Stimulated activated naive CD8-positive, alpha-beta T cell treated with anti-CD3 and anti-CD28 coated beads, Interleukin-15, amount 100 ng/mL, for 72 hours (primary cell): ENCODE data around the gene CASK.
"Not testable (repeated sequence)": the region's sequence is repeated elsewhere in the genome, so short reads cannot be mapped to it uniquely, and the experiment has no call there.

Experiments used
- ATAC-seq: fragments of 150-1000 bp; cut with Tn5 transposase; 2 replicates; pipeline ENCODE4 v1.10.0; 2021; ENCODE audit warnings: mild to moderate bottlenecking, moderate library complexity
- DNase-seq, 2 donors: peaks; one replicate each; pipeline ENCODE4 v3.0.0; 2021 to 2022
- H3K27ac Mint-ChIP-seq, 2 donors: one replicate each; pipeline ENCODE4 v1.8.0; 2022; ENCODE audit warnings: mild to moderate bottlenecking in 2 of 2, mixed read lengths in 2 of 2, moderate library complexity in 2 of 2
- H3K27me3 Mint-ChIP-seq: one replicate; pipeline ENCODE4 v1.8.0; 2022; ENCODE audit warnings: mixed read lengths
- H3K4me1 Mint-ChIP-seq: one replicate; pipeline ENCODE4 v1.8.0; 2022; ENCODE audit warnings: mild to moderate bottlenecking, mixed read lengths
- H3K4me3 Mint-ChIP-seq, 2 donors: one replicate each; pipeline ENCODE4 v1.8.0; 2022; ENCODE audit warnings: mild to moderate bottlenecking in 2 of 2, mixed read lengths in 2 of 2, moderate library complexity in 1 of 2
- H3K9me3 Mint-ChIP-seq, 2 donors: one replicate each; pipeline ENCODE4 v1.8.0; 2022; ENCODE audit warnings: mixed read lengths in 2 of 2

Gene CASK

GRCh38 chrX:41758401-41758800 lies 165.0 kb downstream of the CASK start:
- no peak overlapping the region for H3K27ac Mint-ChIP-seq
- no peak for ATAC-seq

GRCh38 chrX:41750716-41751115 lies 172.6 kb downstream of the CASK start:
- Mint-ChIP-seq H3K9me3 (no peaks in the 10 kb centered on the region), H3K4me1 (no peaks in the 10 kb centered on the region), H3K4me3 (no peak overlapping the region), H3K27ac (no peak overlapping the region), H3K27me3 (no peaks in the 10 kb centered on the region)
- DNase-seq (no peak), ATAC-seq (no peak)

More at GRCh38 chrX:41758401-41758800, 165.0 kb downstream of the CASK start:
- DNase-seq = no peak
- H3K27me3 Mint-ChIP-seq = no peaks in the 10 kb centered on the region
- no peak overlapping the region for H3K4me3 Mint-ChIP-seq
- no peaks in the 10 kb centered on the region for H3K9me3 Mint-ChIP-seq
- H3K4me1 Mint-ChIP-seq = peaks cover 14% of the 10 kb centered on the region

- peak overlapping the region in 1 of 2 donors; percentile 41 for H3K4me3 Mint-ChIP-seq
These were observed 183.5 kb downstream of the CASK start for GRCh38 chrX:41739871-41740270.

GRCh38 chrX:41737065-41737464 lies 186.3 kb downstream of the CASK start:
- Mint-ChIP-seq H3K4me3 (peak overlapping the region; percentile 32 to 44), H3K4me1 (peaks cover 45% of the 10 kb centered on the region), H3K27ac (peak overlapping the region in 1 of 2 donors; percentile 91), H3K9me3 (no peaks in the 10 kb centered on the region), H3K27me3 (no peaks in the 10 kb centered on the region)
- ATAC-seq (peak; percentile 84), DNase-seq (peak; percentile 7 to 38)

More at GRCh38 chrX:41739871-41740270, 183.5 kb downstream of the CASK start:
- peaks cover 40% of the 10 kb centered on the region for H3K4me1 Mint-ChIP-seq
- no peaks in the 10 kb centered on the region for H3K9me3 Mint-ChIP-seq
- H3K27me3 Mint-ChIP-seq = no peaks in the 10 kb centered on the region
- ATAC-seq (no peak), DNase-seq (no peak)
- no peak overlapping the region for H3K27ac Mint-ChIP-seq

- DNase-seq (peak in 1 of 2 donors; percentile 11), ATAC-seq (peak; percentile 46)
- Mint-ChIP-seq H3K4me3 (peak overlapping the region; percentile 68 to 76), H3K9me3 (no peaks in the 10 kb centered on the region), H3K27me3 (no peaks in the 10 kb centered on the region), H3K27ac (peak overlapping the region in 1 of 2 donors; percentile 67), H3K4me1 (peaks cover 34% of the 10 kb centered on the region)
These were observed 188.8 kb downstream of the CASK start for GRCh38 chrX:41734530-41734929.

- peaks cover 34% of the 10 kb centered on the region for H3K4me1 Mint-ChIP-seq
- H3K4me3 Mint-ChIP-seq = peak overlapping the region; percentile 68 to 76
- H3K27me3 Mint-ChIP-seq = no peaks in the 10 kb centered on the region
- DNase-seq (peak; percentile 6 to 32), ATAC-seq (peak; percentile 93)
- no peaks in the 10 kb centered on the region for H3K9me3 Mint-ChIP-seq
- peak overlapping the region in 1 of 2 donors; percentile 67 for H3K27ac Mint-ChIP-seq
These were observed 189.4 kb downstream of the CASK start for GRCh38 chrX:41733939-41734338.

GRCh38 chrX:41732260-41732659 lies 191.1 kb downstream of the CASK start:
- Mint-ChIP-seq H3K4me3 (no peak overlapping the region), H3K27ac (peak overlapping the region in 1 of 2 donors; percentile 54), H3K4me1 (peaks cover 38% of the 10 kb centered on the region), H3K27me3 (no peaks in the 10 kb centered on the region), H3K9me3 (no peaks in the 10 kb centered on the region)
- no peak for ATAC-seq
- DNase-seq = no peak

- no peak overlapping the region for H3K27ac Mint-ChIP-seq
- H3K4me1 Mint-ChIP-seq = peaks cover 26% of the 10 kb centered on the region
- ATAC-seq (no peak), DNase-seq (no peak)
- no peaks in the 10 kb centered on the region for H3K27me3 Mint-ChIP-seq
- no peak overlapping the region for H3K4me3 Mint-ChIP-seq
- H3K9me3 Mint-ChIP-seq = no peaks in the 10 kb centered on the region
These were observed 193.3 kb downstream of the CASK start for GRCh38 chrX:41730081-41730480.

- Mint-ChIP-seq H3K27me3 (no peaks in the 10 kb centered on the region), H3K4me3 (peak overlapping the region in 1 of 2 donors; percentile 22), H3K4me1 (peaks cover 16% of the 10 kb centered on the region), H3K9me3 (no peaks in the 10 kb centered on the region), H3K27ac (no peak overlapping the region)
- ATAC-seq (no peak), DNase-seq (no peak)
These were observed 195.2 kb downstream of the CASK start for GRCh38 chrX:41728125-41728524.

- peak within 1 kb of the TSS; percentile 31 to 49 for H3K4me3 Mint-ChIP-seq
- ATAC-seq (peak; percentile 29), DNase-seq (no peak)
- no peak within 1 kb of the TSS for H3K27ac Mint-ChIP-seq
- no peaks in the 10 kb centered on the region for H3K27me3 Mint-ChIP-seq
- H3K9me3 Mint-ChIP-seq = no peaks in the 10 kb centered on the region
- peaks cover 42% of the 10 kb centered on the region for H3K4me1 Mint-ChIP-seq
These were observed 199.5 kb downstream of the CASK start, which contains the start of gene GPR82 for GRCh38 chrX:41723826-41724225. Gene GPR82 (plus strand): TSS chrX:41724181. CDS start chrX:41727027, 2,846 bp downstream.

- Mint-ChIP-seq H3K27me3 (no peaks in the 10 kb centered on the region), H3K9me3 (no peaks in the 10 kb centered on the region), H3K4me3 (peak overlapping the region in 1 of 2 donors; percentile 15), H3K4me1 (peaks cover 42% of the 10 kb centered on the region), H3K27ac (peak overlapping the region in 1 of 2 donors; percentile 57)
- DNase-seq (no peak), ATAC-seq (no peak)
These were observed 200.3 kb downstream of the CASK start for GRCh38 chrX:41722816-41723618.

GRCh38 chrX:41722214-41722613 lies 201.1 kb downstream of the CASK start:
- H3K27ac Mint-ChIP-seq = peak overlapping the region in 1 of 2 donors; percentile 4

GRCh38 chrX:41721590-41721989 lies 201.8 kb downstream of the CASK start:
- ATAC-seq (peak; percentile 71), DNase-seq (no peak)
- Mint-ChIP-seq H3K4me3 (peak overlapping the region in 1 of 2 donors; percentile 40), H3K9me3 (peaks cover 8 to 10% of the 10 kb centered on the region in 2 donors), H3K27me3 (no peaks in the 10 kb centered on the region), H3K27ac (peak overlapping the region; percentile 85 to 87), H3K4me1 (peaks cover 40% of the 10 kb centered on the region)

More at GRCh38 chrX:41722214-41722613, 201.1 kb downstream of the CASK start:
- Mint-ChIP-seq H3K9me3 (peaks cover 3% of the 10 kb centered on the region in 2 donors), H3K4me3 (peak overlapping the region; percentile 10 to 40), H3K4me1 (peaks cover 37% of the 10 kb centered on the region), H3K27me3 (no peaks in the 10 kb centered on the region)
- ATAC-seq (peak; percentile 31), DNase-seq (no peak)

- H3K27ac Mint-ChIP-seq = peak overlapping the region in 1 of 2 donors; percentile 19
- peak; percentile 95 for ATAC-seq
- no peaks in the 10 kb centered on the region for H3K27me3 Mint-ChIP-seq
- H3K4me1 Mint-ChIP-seq = peaks cover 51% of the 10 kb centered on the region
- peaks cover 8 to 12% of the 10 kb centered on the region in 2 donors for H3K9me3 Mint-ChIP-seq
- peak; percentile 55 to 77 for DNase-seq
- H3K4me3 Mint-ChIP-seq = no peak overlapping the region
These were observed 203.1 kb downstream of the CASK start for GRCh38 chrX:41720125-41720779.

GRCh38 chrX:41719610-41720009 lies 203.7 kb downstream of the CASK start:
- H3K27me3 Mint-ChIP-seq, H3K27ac Mint-ChIP-seq, ATAC-seq, DNase-seq: not testable (repeated sequence)
- peaks cover 51% of the 10 kb centered on the region for H3K4me1 Mint-ChIP-seq
- peaks cover 8 to 12% of the 10 kb centered on the region in 2 donors for H3K9me3 Mint-ChIP-seq
- peak overlapping the region in 1 of 2 donors; percentile 9 for H3K4me3 Mint-ChIP-seq
